Omental fat pad (tissue), 4 donors: Measurements from ENCODE around the gene CTAGE1. TPM values are rescaled to one million over a fixed set of nuclear protein-coding genes. Genes with fewer than 3 reads are reported as not detected.

ENCODE experiments used
- ATAC-seq: fragments of 150-250 bp; one replicate; pipeline ENCODE4 v1.9.1; 2016; ENCODE audit warnings: mild to moderate bottlenecking, moderate library complexity; ENCODE audit not compliant: low FRiP score
- DNase-seq: peaks from one replicate; pipeline ENCODE4 v3.0.0-alpha.2; 2019; ENCODE audit warnings: low spot score
- total RNA-seq, 4 donors: library from RNA; depleted of rRNA; stranded (reverse); fragments of >200 nt; gene quantifications; one replicate each; pipeline ENCODE4 v1.1.0, GENCODE V29; 2016
- TF ChIP-seq, protein P1 (sequence below), 3 donors: fragments of 450-650 bp; IDR thresholded peaks; one replicate each; pipeline ENCODE4 v1.5.1; 2016 to 2017; ENCODE audit warnings: antibody characterized with exemption in 3 of 3, mild to moderate bottlenecking in 3 of 3, moderate library complexity in 2 of 3

Gene CTAGE1
- total RNA-seq, 4 donors from 2014 or later, result not detected

DNA sequence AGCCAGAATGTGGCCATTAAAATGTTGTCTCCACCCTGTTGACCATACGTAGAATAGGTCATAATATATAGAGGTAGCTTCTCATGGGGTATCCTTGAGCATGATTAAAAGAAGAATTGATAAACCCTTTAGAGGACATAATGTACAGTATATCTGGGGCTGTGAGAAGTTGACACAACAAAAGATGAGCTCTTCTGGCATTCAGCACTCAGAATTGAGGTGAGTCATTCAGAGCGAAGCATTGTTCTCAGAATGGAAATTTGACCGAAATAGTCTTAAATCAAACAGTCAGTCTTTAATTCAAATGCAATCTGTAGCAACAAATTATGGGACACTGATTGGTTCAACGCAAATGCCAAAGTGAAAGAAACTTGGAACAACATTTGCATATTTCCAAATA is 47.3 kb downstream of the CTAGE1 start:
- no peak for ATAC-seq
- DNase-seq, result no peak
- TF ChIP-seq, protein P1, sequence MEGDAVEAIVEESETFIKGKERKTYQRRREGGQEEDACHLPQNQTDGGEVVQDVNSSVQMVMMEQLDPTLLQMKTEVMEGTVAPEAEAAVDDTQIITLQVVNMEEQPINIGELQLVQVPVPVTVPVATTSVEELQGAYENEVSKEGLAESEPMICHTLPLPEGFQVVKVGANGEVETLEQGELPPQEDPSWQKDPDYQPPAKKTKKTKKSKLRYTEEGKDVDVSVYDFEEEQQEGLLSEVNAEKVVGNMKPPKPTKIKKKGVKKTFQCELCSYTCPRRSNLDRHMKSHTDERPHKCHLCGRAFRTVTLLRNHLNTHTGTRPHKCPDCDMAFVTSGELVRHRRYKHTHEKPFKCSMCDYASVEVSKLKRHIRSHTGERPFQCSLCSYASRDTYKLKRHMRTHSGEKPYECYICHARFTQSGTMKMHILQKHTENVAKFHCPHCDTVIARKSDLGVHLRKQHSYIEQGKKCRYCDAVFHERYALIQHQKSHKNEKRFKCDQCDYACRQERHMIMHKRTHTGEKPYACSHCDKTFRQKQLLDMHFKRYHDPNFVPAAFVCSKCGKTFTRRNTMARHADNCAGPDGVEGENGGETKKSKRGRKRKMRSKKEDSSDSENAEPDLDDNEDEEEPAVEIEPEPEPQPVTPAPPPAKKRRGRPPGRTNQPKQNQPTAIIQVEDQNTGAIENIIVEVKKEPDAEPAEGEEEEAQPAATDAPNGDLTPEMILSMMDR (IDR thresholded peaks at IDR 0.05), result no peak

DNA sequence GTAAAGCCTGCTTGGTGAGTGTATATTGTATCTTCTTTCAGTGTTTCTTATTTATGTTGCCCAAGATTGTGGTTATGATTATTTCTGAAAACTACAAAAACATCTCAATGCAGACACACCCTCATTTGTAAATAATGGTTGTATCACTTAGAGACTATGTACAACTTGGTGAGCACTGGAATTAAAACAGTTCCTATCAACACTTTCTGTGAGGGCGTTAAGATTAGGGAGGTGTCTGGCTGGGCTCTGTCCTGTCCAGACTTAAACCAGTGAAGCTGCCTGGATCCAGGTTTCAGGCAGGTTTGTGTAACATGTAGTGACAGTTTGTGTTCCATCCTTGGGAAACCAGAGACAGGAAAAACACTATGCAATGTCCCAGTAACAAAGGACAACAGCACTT is 49.7 kb downstream of the CTAGE1 start:
- ATAC-seq (no peak), DNase-seq (no peak)
- TF ChIP-seq, protein P1 (IDR thresholded peaks at IDR 0.05), result no peak

DNA sequence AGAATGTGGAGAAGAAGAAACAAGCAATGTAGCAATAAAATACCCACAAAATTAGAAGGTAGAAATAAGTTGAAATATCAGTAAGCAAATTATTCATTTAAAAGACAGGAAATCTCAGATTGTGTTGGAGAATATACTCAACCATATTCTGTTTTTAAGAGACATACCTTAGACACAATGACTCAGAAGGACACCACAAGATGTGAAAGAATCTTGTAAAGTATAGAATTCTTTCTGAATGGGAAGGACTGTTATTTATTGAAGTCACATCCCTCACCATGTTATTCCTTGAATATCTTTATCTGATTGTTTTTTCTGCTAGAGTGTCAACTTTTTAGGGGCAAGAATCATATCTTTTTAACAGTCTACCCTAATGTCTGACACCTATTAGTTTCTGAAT is 50.4 kb downstream of the CTAGE1 start:
- TF ChIP-seq, protein P1 (IDR thresholded peaks at IDR 0.05), result no peak
- no peak for DNase-seq
- ATAC-seq, result no peak

DNA sequence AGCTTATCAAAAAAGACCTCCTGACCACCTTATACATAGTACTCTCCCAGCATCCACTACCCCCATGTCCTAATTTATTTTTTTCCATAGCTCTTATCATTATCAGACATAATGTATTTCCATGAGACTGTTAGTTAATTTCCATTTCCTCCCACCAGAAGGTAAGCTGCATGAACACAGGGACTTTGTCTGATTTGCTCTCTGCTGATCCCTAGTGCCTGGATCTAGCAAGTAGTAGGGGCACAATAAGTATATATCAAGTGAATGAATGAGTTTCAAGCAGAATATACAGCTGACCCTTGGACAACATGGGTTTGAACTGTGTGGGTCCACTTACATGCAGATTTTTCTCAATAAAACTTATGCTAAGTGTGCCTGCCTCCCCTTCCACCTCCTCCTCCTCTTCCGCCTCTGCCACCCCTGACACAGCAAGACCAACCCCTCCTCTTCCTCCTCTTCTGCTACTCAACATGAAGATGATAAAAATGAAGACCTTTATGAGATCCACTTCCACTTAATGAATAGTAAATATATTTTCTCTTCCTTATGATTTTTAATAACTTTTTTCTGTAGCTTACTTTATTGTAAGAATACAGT is 53.8 kb downstream of the CTAGE1 start:
- DNase-seq (no peak), ATAC-seq (no peak)
- TF ChIP-seq, protein P1 (IDR thresholded peaks at IDR 0.05), result no peak

Other genes starting within 250 kb of the CTAGE1 start
- 10 to 100 TPM; 12.1 to 48.9 (median 25.2) TPM for gene GATA6, start 248.3 kb downstream of the CTAGE1 start, total RNA-seq